CD4-positive, alpha-beta T cell (primary cell): ENCODE measurements around the gene RALGAPA1. TPM values are rescaled to one million over a fixed set of nuclear protein-coding genes. Genes with fewer than 3 reads are reported as not detected.

Experiments
- ATAC-seq: fragments of 200-7000 bp; cut with Tn5 transposase; one replicate; pipeline ENCODE4 v1.10.0; 2022; ENCODE audit warnings: mild to moderate bottlenecking; ENCODE audit not compliant: poor library complexity
- CTCF ChIA-PET: fragments of 350-600 bp; sonication (Branson Sonifier 250); formaldehyde crosslinking; loops from one replicate; lab custom pipeline; 2021; ENCODE audit warnings: antibody characterized with exemption, inconsistent platforms; lab: Charles Lee
- POLR2A ChIA-PET: fragments of 350-600 bp; sonication (Branson Sonifier 250); formaldehyde crosslinking; loops from one replicate; lab custom pipeline; 2021; ENCODE audit warnings: antibody characterized with exemption, inconsistent platforms; lab: Charles Lee
- DNase-seq, 14 experiments: peaks; one replicate each; pipeline ENCODE4 v3.0.0-alpha.2; 2013 to 2020; ENCODE audit warnings: mixed read lengths in 2 of 14
- H3K27ac ChIP-seq, 2 donors: one replicate each; pipeline versions ENCODE4 v1.5.1 to v1.7.0; 2013; ENCODE audit warnings: low read length in 2 of 2, low read depth in 1 of 2, mild to moderate bottlenecking in 1 of 2
- H3K27me3 ChIP-seq, 2 experiments: 1 replicate in 1 of 2; 2 replicates in 1 of 2; pipeline versions ENCODE4 v1.6.1 to v1.7.0; 2013; ENCODE audit warnings: low read length in 2 of 2, control low read depth in 1 of 2, mild to moderate bottlenecking in 1 of 2, moderate library complexity in 1 of 2; ENCODE audit not compliant: insufficient read depth in 2 of 2, control insufficient read depth in 1 of 2
- H3K36me3 ChIP-seq: one replicate; pipeline ENCODE4 v1.6.1; 2013; ENCODE audit warnings: low read length, control low read depth; ENCODE audit not compliant: insufficient read depth
- H3K4me1 ChIP-seq: one replicate; pipeline ENCODE4 v1.6.1; 2013; ENCODE audit warnings: low read length, control low read depth; ENCODE audit not compliant: insufficient read depth
- H3K4me3 ChIP-seq: one replicate; pipeline ENCODE4 v1.5.1; 2013; ENCODE audit warnings: mild to moderate bottlenecking, low read length, moderate library complexity
- H3K9me3 ChIP-seq, 2 experiments: 1 replicate in 1 of 2; 2 replicates in 1 of 2; pipeline versions ENCODE4 v1.6.1 to v1.7.0; 2013; ENCODE audit warnings: low read length in 2 of 2, mild to moderate bottlenecking in 2 of 2, control low read depth in 1 of 2, moderate library complexity in 1 of 2; ENCODE audit not compliant: control insufficient read depth in 1 of 2, insufficient read depth in 1 of 2
- H3K27ac Mint-ChIP-seq: one replicate; pipeline ENCODE4 v1.8.0; 2020; ENCODE audit warnings: mixed read lengths
- H3K27me3 Mint-ChIP-seq: one replicate; pipeline ENCODE4 v1.8.0; 2021; ENCODE audit warnings: mixed read lengths
- H3K36me3 Mint-ChIP-seq: one replicate; pipeline ENCODE4 v1.8.0; 2021; ENCODE audit warnings: low read depth, mixed read lengths
- H3K4me1 Mint-ChIP-seq: one replicate; pipeline ENCODE4 v1.8.0; 2021; ENCODE audit warnings: low read depth, mixed read lengths
- H3K4me3 Mint-ChIP-seq: one replicate; pipeline ENCODE4 v1.8.0; 2020; ENCODE audit warnings: mild to moderate bottlenecking, mixed read lengths
- H3K9me3 Mint-ChIP-seq: one replicate; pipeline ENCODE4 v1.8.0; 2020; ENCODE audit warnings: mixed read lengths
- intact Hi-C, 2 experiments: fragments of 100-400 bp; cut with DNase I in 1 of 2; cut with micrococcal nuclease in 1 of 2; formaldehyde crosslinking; loops; one replicate each; pipeline versions ENCODE4 v1.15.1 to v1.9.0; 2023 to 2025; cut with DNase I, micrococcal nuclease
- total RNA-seq, 174 experiments: library from RNA in 2 of 174; stranded (reverse) in 2 of 174; gene quantifications; one replicate each; pipeline ENCODE4 v1.2.3 and lab custom pipeline; 2021 to 2026
- TF ChIP-seq, protein P1 (sequence below): fragments of 200-600 bp; IDR thresholded peaks from one replicate; pipeline ENCODE4 v1.8.0; 2022; ENCODE audit warnings: antibody characterized with exemption, mild to moderate bottlenecking

RALGAPA1 gene
- total RNA-seq, 2 experiments from 2014 or later: 72.0 to 75.5 TPM

DNA sequence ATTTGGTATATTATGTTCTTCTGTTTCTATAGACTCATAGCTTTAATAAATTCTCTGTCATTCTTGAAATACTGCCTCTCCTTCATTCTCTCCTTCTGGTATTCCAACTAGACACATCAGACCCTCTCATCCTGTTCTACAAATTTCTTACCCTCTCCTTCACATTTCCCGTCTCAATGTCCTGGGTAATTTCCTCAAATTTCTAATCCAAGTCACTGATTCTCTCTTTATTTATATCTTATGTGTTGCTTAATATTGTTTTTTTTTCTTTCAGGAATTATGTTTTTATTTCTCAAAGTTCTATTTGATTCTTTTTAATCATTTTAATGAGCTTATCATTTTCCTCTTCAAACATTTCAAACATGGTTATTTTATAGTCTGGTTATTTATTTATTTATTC, 94.0 kb downstream of the RALGAPA1 start:
- H3K9me3 Mint-ChIP-seq: no peaks in the 10 kb centered on the region
- H3K27me3 Mint-ChIP-seq: no peaks in the 10 kb centered on the region
- Histone ChIP-seq H3K36me3 (peaks cover 29% of the 10 kb centered on the region), H3K4me1 (no peaks in the 10 kb centered on the region), H3K27me3 (no peaks in the 10 kb centered on the region), H3K27ac (no peak overlapping the region), H3K4me3 (no peak overlapping the region), H3K9me3 (no peaks in the 10 kb centered on the region)
- no peak for DNase-seq
- H3K36me3 Mint-ChIP-seq: peaks cover 81% of the 10 kb centered on the region
- ChIA-PET POLR2A (no interaction called here), CTCF (no interaction called here)
- no peak overlapping the region for H3K27ac Mint-ChIP-seq
- ATAC-seq: no peak
- TF ChIP-seq, protein P1, sequence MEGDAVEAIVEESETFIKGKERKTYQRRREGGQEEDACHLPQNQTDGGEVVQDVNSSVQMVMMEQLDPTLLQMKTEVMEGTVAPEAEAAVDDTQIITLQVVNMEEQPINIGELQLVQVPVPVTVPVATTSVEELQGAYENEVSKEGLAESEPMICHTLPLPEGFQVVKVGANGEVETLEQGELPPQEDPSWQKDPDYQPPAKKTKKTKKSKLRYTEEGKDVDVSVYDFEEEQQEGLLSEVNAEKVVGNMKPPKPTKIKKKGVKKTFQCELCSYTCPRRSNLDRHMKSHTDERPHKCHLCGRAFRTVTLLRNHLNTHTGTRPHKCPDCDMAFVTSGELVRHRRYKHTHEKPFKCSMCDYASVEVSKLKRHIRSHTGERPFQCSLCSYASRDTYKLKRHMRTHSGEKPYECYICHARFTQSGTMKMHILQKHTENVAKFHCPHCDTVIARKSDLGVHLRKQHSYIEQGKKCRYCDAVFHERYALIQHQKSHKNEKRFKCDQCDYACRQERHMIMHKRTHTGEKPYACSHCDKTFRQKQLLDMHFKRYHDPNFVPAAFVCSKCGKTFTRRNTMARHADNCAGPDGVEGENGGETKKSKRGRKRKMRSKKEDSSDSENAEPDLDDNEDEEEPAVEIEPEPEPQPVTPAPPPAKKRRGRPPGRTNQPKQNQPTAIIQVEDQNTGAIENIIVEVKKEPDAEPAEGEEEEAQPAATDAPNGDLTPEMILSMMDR: no peak
- intact Hi-C loops: no loop called here
- no peaks in the 10 kb centered on the region for H3K4me1 Mint-ChIP-seq
- no peak overlapping the region for H3K4me3 Mint-ChIP-seq

DNA sequence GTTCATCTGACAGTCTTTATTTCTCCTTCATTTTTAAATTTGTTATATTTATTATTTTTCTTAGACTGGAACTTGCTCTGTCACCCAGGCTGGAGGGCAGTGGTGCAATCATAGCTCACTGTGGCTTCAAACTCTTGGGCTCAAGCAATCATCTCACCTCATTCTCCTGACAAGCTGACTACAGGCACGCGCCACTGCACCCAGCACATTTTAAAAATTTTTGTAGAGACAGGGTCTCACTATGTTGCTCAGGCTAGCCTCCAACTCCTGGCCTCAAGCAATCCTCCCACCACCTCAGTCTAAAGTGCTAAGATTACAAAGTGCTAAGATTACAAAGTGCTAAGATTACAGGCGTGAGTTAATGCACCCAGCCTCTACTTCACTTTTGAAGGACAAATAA, 96.6 kb downstream of the RALGAPA1 start:
- CTCF ChIA-PET: no interaction called here

DNA sequence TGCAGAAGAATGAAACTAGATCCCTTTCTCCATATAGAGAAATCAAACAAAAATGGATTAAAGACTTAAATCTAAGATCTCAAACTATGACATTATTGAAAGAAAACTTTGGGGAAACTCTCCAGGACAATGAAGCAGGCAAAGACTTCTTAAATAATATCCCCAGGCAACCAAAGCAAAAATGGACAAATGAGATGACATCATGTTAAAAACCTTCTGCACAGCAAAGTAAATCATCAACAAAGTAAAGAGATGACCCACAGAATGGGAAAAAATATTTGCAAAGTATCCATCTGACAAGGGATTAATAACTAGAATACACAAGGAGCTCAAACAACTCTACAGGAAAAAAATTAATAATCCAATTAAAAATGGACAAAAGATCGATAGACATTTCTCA, 101.0 kb downstream of the RALGAPA1 start:
- no peaks in the 10 kb centered on the region for H3K9me3 ChIP-seq
- Mint-ChIP-seq H3K36me3 (peaks cover 83% of the 10 kb centered on the region), H3K4me3 (no peak overlapping the region), H3K27ac (no peak overlapping the region), H3K27me3 (no peaks in the 10 kb centered on the region), H3K9me3 (no peaks in the 10 kb centered on the region), H3K4me1 (no peaks in the 10 kb centered on the region)
- no peak overlapping the region for H3K27ac ChIP-seq
- TF ChIP-seq, protein P1: no peak
- H3K4me3 ChIP-seq: no peak overlapping the region
- DNase-seq (no peak), ATAC-seq (no peak)
- intact Hi-C loops: no loop called here
- ChIA-PET CTCF (no interaction called here), POLR2A (no interaction called here)
- no peaks in the 10 kb centered on the region for H3K27me3 ChIP-seq
- peaks cover 21% of the 10 kb centered on the region for H3K36me3 ChIP-seq
- H3K4me1 ChIP-seq: no peaks in the 10 kb centered on the region

More for the DNA sequence above, 96.6 kb downstream of the RALGAPA1 start:
- Histone ChIP-seq H3K9me3 (no peaks in the 10 kb centered on the region), H3K36me3 (peaks cover 22% of the 10 kb centered on the region), H3K4me1 (no peaks in the 10 kb centered on the region), H3K4me3 (no peak overlapping the region), H3K27me3 (no peaks in the 10 kb centered on the region), H3K27ac (no peak overlapping the region)
- POLR2A ChIA-PET: no interaction called here
- Mint-ChIP-seq H3K4me1 (no peaks in the 10 kb centered on the region), H3K36me3 (peaks cover 92% of the 10 kb centered on the region), H3K27ac (no peak overlapping the region), H3K27me3 (no peaks in the 10 kb centered on the region), H3K9me3 (no peaks in the 10 kb centered on the region), H3K4me3 (no peak overlapping the region)
- TF ChIP-seq, protein P1: no peak
- intact Hi-C loops: no loop called here
- DNase-seq (no peak), ATAC-seq (no peak)
